ENCODE results near the gene SLC16A12.

SLC16A12 gene

GRCh38 chr10:89390476-89391225 lies 144.7 kb downstream of the SLC16A12 start:
- Histone ChIP-seq H3K4me3 (ENCODE audit: low read length) (no peak overlapping the region), H4K20me1 (ENCODE audit: insufficient read depth, low read length) (no peaks in the 10 kb centered on the region), H3K27ac (ENCODE audit: low read length) (no peak overlapping the region), H3K27me3 (ENCODE audit: low read depth, low read length) (no peaks in the 10 kb centered on the region), H2AFZ (ENCODE audit: low read depth, low read length) (no peak overlapping the region), H3K9me3 (ENCODE audit: insufficient read depth, low read length) (no peaks in the 10 kb centered on the region), H3K36me3 (replicated peaks; ENCODE audit: low read depth, low read length) (no peaks in the 10 kb centered on the region), H3K4me1 (ENCODE audit: low read length) (peaks cover 12% of the 10 kb centered on the region), H3K4me2 (ENCODE audit: low read length) (no peak overlapping the region), H3K79me2 (ENCODE audit: low read length) (no peaks in the 10 kb centered on the region), H3K9ac (ENCODE audit: low read length) (no peak overlapping the region)
- no peak for TF ChIP-seq EZH2phosphoT487 (IDR thresholded peaks at IDR 0.05; ENCODE audit: low read depth)
- TF ChIP-seq CTCF (IDR thresholded peaks at IDR 0.05; ENCODE audit: low read depth, low read length), result no peak

- no peak overlapping the region for H3K9ac ChIP-seq (ENCODE audit: low read length)
- TF ChIP-seq EZH2phosphoT487 (IDR thresholded peaks at IDR 0.05; ENCODE audit: low read depth) (no peak), CTCF (IDR thresholded peaks at IDR 0.05; ENCODE audit: low read depth, low read length) (peak; percentile 58)
- H3K4me1 ChIP-seq (ENCODE audit: low read length), result peaks cover 18% of the 10 kb centered on the region
- no peaks in the 10 kb centered on the region for H4K20me1 ChIP-seq (ENCODE audit: insufficient read depth, low read length)
- H3K36me3 ChIP-seq (replicated peaks; ENCODE audit: low read depth, low read length), result no peaks in the 10 kb centered on the region
- no peak overlapping the region for H2AFZ ChIP-seq (ENCODE audit: low read depth, low read length)
- H3K27me3 ChIP-seq (ENCODE audit: low read depth, low read length), result no peaks in the 10 kb centered on the region
- H3K9me3 ChIP-seq (ENCODE audit: insufficient read depth, low read length), result no peaks in the 10 kb centered on the region
- no peak overlapping the region for H3K4me3 ChIP-seq (ENCODE audit: low read length)
- H3K4me2 ChIP-seq (ENCODE audit: low read length), result no peak overlapping the region
- H3K79me2 ChIP-seq (ENCODE audit: low read length), result no peaks in the 10 kb centered on the region
- no peak overlapping the region for H3K27ac ChIP-seq (ENCODE audit: low read length)
These were observed 146.1 kb downstream of the SLC16A12 start for GRCh38 chr10:89389254-89389653.

GRCh38 chr10:89388806-89389205 lies 146.6 kb downstream of the SLC16A12 start:
- TF ChIP-seq EZH2phosphoT487 (IDR thresholded peaks at IDR 0.05; ENCODE audit: low read depth) (no peak), CTCF (IDR thresholded peaks at IDR 0.05; ENCODE audit: low read depth, low read length) (no peak)
- H3K4me1 ChIP-seq (ENCODE audit: low read length), result peaks cover 18% of the 10 kb centered on the region
- no peaks in the 10 kb centered on the region for H3K9me3 ChIP-seq (ENCODE audit: insufficient read depth, low read length)
- H3K9ac ChIP-seq (ENCODE audit: low read length), result no peak overlapping the region
- H3K36me3 ChIP-seq (replicated peaks; ENCODE audit: low read depth, low read length), result no peaks in the 10 kb centered on the region
- no peak overlapping the region for H3K27ac ChIP-seq (ENCODE audit: low read length)
- H3K4me3 ChIP-seq (ENCODE audit: low read length), result no peak overlapping the region
- no peaks in the 10 kb centered on the region for H3K79me2 ChIP-seq (ENCODE audit: low read length)
- H3K27me3 ChIP-seq (ENCODE audit: low read depth, low read length), result no peaks in the 10 kb centered on the region
- no peak overlapping the region for H3K4me2 ChIP-seq (ENCODE audit: low read length)
- no peak overlapping the region for H2AFZ ChIP-seq (ENCODE audit: low read depth, low read length)
- no peaks in the 10 kb centered on the region for H4K20me1 ChIP-seq (ENCODE audit: insufficient read depth, low read length)

GRCh38 chr10:89384474-89385340 lies 150.7 kb downstream of the SLC16A12 start:
- Histone ChIP-seq H3K4me1 (ENCODE audit: low read length) (peaks cover 6% of the 10 kb centered on the region; the same call in 1 of the 2 replicates), H3K79me2 (ENCODE audit: low read length) (no peaks in the 10 kb centered on the region), H2AFZ (ENCODE audit: low read depth, low read length) (no peak overlapping the region), H3K9ac (ENCODE audit: low read length) (no peak overlapping the region), H3K36me3 (replicated peaks; ENCODE audit: low read depth, low read length) (no peaks in the 10 kb centered on the region), H3K4me2 (ENCODE audit: low read length) (no peak overlapping the region), H3K9me3 (ENCODE audit: insufficient read depth, low read length) (no peaks in the 10 kb centered on the region), H3K27ac (ENCODE audit: low read length) (no peak overlapping the region), H3K4me3 (ENCODE audit: low read length) (no peak overlapping the region), H4K20me1 (ENCODE audit: insufficient read depth, low read length) (no peaks in the 10 kb centered on the region), H3K27me3 (ENCODE audit: low read depth, low read length) (no peaks in the 10 kb centered on the region)
- TF ChIP-seq CTCF (IDR thresholded peaks at IDR 0.05; ENCODE audit: low read depth, low read length), result no peak
- TF ChIP-seq EZH2phosphoT487 (IDR thresholded peaks at IDR 0.05; ENCODE audit: low read depth), result no peak
